ENCODE data around the gene HHLA2. TPM values are rescaled to one million over a fixed set of nuclear protein-coding genes. Genes with fewer than 3 reads are reported as not detected.

HHLA2 gene, protein sequence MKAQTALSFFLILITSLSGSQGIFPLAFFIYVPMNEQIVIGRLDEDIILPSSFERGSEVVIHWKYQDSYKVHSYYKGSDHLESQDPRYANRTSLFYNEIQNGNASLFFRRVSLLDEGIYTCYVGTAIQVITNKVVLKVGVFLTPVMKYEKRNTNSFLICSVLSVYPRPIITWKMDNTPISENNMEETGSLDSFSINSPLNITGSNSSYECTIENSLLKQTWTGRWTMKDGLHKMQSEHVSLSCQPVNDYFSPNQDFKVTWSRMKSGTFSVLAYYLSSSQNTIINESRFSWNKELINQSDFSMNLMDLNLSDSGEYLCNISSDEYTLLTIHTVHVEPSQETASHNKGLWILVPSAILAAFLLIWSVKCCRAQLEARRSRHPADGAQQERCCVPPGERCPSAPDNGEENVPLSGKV
- 5.8 and 7.2 TPM in 2 replicates for total RNA-seq (2022)
- Bru-seq, nascent RNA: percentile 43 among the genes with signal in this experiment
- BruChase-seq, experiment 1, labeled RNA remaining after a 6-hour chase: percentile 37 among the genes with signal in this experiment
- BruChase-seq, experiment 2, labeled RNA remaining after a 2-hour chase: percentile 23 among the genes with signal in this experiment
- long read RNA-seq, partial matches to known transcripts: 0 of 2 reads
- long read RNA-seq, other reads (novel, unspliced or antisense): 1 of 2 reads

DNA sequence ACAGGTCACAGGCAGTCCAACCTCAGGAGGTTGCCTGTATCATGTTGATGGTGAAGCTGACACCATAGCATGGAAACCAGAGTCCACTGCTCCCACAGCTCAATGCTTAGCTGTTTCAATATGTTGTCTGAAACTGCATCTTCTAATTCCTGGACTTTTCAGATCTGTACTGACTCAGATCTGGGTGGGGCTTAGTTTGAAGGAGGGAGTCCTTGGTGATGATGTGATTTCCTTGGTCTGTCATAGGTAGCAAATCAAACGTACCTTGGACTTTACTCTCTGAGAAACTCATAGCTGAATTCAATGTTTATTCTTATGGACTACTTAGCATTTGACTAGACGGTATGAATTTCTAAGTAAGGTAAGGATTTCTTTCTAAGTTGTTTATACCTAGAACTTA, at the start of gene HHLA2:
Gene HHLA2 (plus strand): TSS at position 310 of the 400 bp plus-strand sequence. CDS start 55,266 bp downstream, outside the sequence.
- CTCF ChIA-PET: no interaction called here
- H3K4me3 Mint-ChIP-seq (ENCODE audit: low read depth, unreplicated experiment): peak within 1 kb of the TSS; percentile 29
- peaks cover 3% of the 10 kb centered on the region for H3K9me3 Mint-ChIP-seq (ENCODE audit: low read depth, unreplicated experiment)
- H3K36me3 Mint-ChIP-seq (ENCODE audit: insufficient read depth, unreplicated experiment): no peaks in the 10 kb centered on the region
- H3K4me1 Mint-ChIP-seq (ENCODE audit: low read depth, unreplicated experiment): peaks cover 56% of the 10 kb centered on the region
- H3K27ac Mint-ChIP-seq (ENCODE audit: unreplicated experiment): peak within 1 kb of the TSS; percentile 72
- BruUV-seq (replicated peaks): no TSS peak
- TF ChIP-seq, protein P1, sequence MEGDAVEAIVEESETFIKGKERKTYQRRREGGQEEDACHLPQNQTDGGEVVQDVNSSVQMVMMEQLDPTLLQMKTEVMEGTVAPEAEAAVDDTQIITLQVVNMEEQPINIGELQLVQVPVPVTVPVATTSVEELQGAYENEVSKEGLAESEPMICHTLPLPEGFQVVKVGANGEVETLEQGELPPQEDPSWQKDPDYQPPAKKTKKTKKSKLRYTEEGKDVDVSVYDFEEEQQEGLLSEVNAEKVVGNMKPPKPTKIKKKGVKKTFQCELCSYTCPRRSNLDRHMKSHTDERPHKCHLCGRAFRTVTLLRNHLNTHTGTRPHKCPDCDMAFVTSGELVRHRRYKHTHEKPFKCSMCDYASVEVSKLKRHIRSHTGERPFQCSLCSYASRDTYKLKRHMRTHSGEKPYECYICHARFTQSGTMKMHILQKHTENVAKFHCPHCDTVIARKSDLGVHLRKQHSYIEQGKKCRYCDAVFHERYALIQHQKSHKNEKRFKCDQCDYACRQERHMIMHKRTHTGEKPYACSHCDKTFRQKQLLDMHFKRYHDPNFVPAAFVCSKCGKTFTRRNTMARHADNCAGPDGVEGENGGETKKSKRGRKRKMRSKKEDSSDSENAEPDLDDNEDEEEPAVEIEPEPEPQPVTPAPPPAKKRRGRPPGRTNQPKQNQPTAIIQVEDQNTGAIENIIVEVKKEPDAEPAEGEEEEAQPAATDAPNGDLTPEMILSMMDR (IDR thresholded peaks at IDR 0.05; ENCODE audit: unreplicated experiment): no peak
- H3K27me3 Mint-ChIP-seq (ENCODE audit: unreplicated experiment): no peaks in the 10 kb centered on the region
- intact Hi-C loops (cut with micrococcal nuclease; ENCODE audit: unreplicated experiment): no loop called here
- peak; percentile 32 for DNase-seq

DNA sequence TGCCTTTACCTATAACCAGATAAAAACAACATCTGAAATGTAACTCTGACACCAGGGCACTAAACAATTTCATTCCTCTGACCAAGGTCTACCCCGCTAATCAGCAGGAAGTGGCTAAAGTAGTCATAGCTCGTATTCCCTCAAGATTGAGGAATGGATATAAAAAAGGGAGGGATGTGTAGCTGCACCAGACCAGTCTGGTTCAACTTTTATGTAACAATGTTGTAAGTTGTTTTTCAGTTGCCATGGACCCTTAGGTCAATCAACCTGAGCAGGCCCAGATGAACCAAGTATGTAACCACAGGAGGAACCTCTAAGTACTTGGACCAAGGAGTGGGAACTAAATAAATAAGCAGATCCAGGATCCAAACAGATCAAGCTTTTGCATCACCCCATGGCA, 45.7 kb upstream of the HHLA2 start:
- no peak overlapping the region for H3K4me3 Mint-ChIP-seq (ENCODE audit: low read depth, unreplicated experiment)
- no peaks in the 10 kb centered on the region for H3K36me3 Mint-ChIP-seq (ENCODE audit: insufficient read depth, unreplicated experiment)
- no TSS peak for BruUV-seq (replicated peaks)
- no peaks in the 10 kb centered on the region for H3K4me1 Mint-ChIP-seq (ENCODE audit: low read depth, unreplicated experiment)
- intact Hi-C loops (cut with micrococcal nuclease; ENCODE audit: unreplicated experiment): no loop called here
- DNase-seq: no peak
- peaks cover 2% of the 10 kb centered on the region for H3K9me3 Mint-ChIP-seq (ENCODE audit: low read depth, unreplicated experiment)
- no peaks in the 10 kb centered on the region for H3K27me3 Mint-ChIP-seq (ENCODE audit: unreplicated experiment)
- no peak overlapping the region for H3K27ac Mint-ChIP-seq (ENCODE audit: unreplicated experiment)
- CTCF ChIA-PET: no interaction called here
- TF ChIP-seq, protein P1 (IDR thresholded peaks at IDR 0.05; ENCODE audit: unreplicated experiment): no peak

DNA sequence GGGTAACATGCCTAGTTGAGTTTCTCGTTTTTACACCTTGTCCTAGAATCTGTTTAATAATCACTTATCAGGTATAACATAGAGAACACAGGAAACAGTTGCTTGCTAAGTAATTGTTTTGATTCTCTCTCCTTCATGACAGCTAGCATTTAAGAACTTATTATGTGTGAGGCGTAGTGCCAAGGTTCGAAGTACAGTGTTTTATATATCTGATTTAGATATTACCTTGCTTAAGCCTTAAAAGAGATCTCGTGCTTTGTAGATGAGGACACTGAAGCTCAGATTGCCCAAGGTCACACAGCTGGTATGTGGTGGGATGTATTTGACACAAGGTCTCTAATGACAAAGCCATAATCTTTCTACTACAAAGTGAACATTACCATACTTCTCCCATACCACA, 45.1 kb upstream of the HHLA2 start:
- H3K9me3 Mint-ChIP-seq (ENCODE audit: low read depth, unreplicated experiment): peaks cover 2% of the 10 kb centered on the region
- BruUV-seq (replicated peaks): no TSS peak
- TF ChIP-seq, protein P1 (IDR thresholded peaks at IDR 0.05; ENCODE audit: unreplicated experiment): no peak
- DNase-seq: no peak
- intact Hi-C loops (cut with micrococcal nuclease; ENCODE audit: unreplicated experiment): no loop called here
- H3K27ac Mint-ChIP-seq (ENCODE audit: unreplicated experiment): no peak overlapping the region
- CTCF ChIA-PET: no interaction called here
- no peaks in the 10 kb centered on the region for H3K36me3 Mint-ChIP-seq (ENCODE audit: insufficient read depth, unreplicated experiment)
- no peaks in the 10 kb centered on the region for H3K27me3 Mint-ChIP-seq (ENCODE audit: unreplicated experiment)
- no peak overlapping the region for H3K4me3 Mint-ChIP-seq (ENCODE audit: low read depth, unreplicated experiment)
- H3K4me1 Mint-ChIP-seq (ENCODE audit: low read depth, unreplicated experiment): no peaks in the 10 kb centered on the region

DNA sequence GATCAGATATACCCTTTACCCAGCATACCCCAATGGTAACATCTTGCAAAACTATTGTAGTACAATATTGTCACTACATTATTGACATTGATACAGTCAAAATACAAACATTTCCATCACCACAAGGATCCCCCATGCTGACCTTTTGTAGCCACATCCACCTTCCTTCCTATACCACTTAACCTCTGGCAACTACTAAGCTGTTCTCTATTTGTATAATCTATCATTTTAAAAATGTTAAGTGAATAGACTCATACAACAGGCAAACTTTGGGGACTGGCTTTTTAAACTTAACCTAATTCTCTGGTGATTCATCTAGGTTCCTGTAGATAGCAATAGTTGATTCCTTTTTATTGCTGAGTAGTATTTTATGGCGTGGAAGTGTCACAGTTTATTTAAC, 44.5 kb upstream of the HHLA2 start:
- no peak for DNase-seq
- CTCF ChIA-PET: no interaction called here
- BruUV-seq (replicated peaks): no TSS peak
- intact Hi-C loops (cut with micrococcal nuclease; ENCODE audit: unreplicated experiment): no loop called here
- Mint-ChIP-seq H3K4me1 (ENCODE audit: low read depth, unreplicated experiment) (no peaks in the 10 kb centered on the region), H3K27ac (ENCODE audit: unreplicated experiment) (no peak overlapping the region), H3K27me3 (ENCODE audit: unreplicated experiment) (no peaks in the 10 kb centered on the region), H3K36me3 (ENCODE audit: insufficient read depth, unreplicated experiment) (no peaks in the 10 kb centered on the region), H3K9me3 (ENCODE audit: low read depth, unreplicated experiment) (peaks cover 2% of the 10 kb centered on the region), H3K4me3 (ENCODE audit: low read depth, unreplicated experiment) (no peak overlapping the region)
- TF ChIP-seq, protein P1 (IDR thresholded peaks at IDR 0.05; ENCODE audit: unreplicated experiment): no peak

Data from Calu3 (cell line).